NCI-H2196 (cell line): Measurements from ENCODE around the gene ITGA4.
A peak's percentile ranks its signal among the peaks of the same experiment; 100 is the strongest.

ENCODE experiments used
- DNase-seq: peaks from one replicate; lab custom pipeline; 2025; ENCODE audit not compliant: unreplicated experiment; lab: John Stamatoyannopoulos, UW

The ITGA4 gene

GRCh38 chr2:181457741-181458425 is 697 bp downstream of the ITGA4 start:
- DNase-seq: no peak

GRCh38 chr2:181458871-181459270 is 1.7 kb downstream of the ITGA4 start:
- DNase-seq: no peak

GRCh38 chr2:181459621-181460021 is 2.4 kb downstream of the ITGA4 start:
- no peak for DNase-seq

- no peak for DNase-seq
These were observed 4.1 kb downstream of the ITGA4 start for GRCh38 chr2:181461056-181461997.

GRCh38 chr2:181462033-181462432 is 4.8 kb downstream of the ITGA4 start:
- DNase-seq: no peak

GRCh38 chr2:181463588-181463987 is 6.4 kb downstream of the ITGA4 start:
- DNase-seq: no peak

GRCh38 chr2:181464966-181465365 is 7.8 kb downstream of the ITGA4 start:
- no peak for DNase-seq

GRCh38 chr2:181465676-181466375 is 8.6 kb downstream of the ITGA4 start:
- no peak for DNase-seq

- DNase-seq: peak; percentile 12
These were observed 9.7 kb downstream of the ITGA4 start for GRCh38 chr2:181466661-181467576.

GRCh38 chr2:181467966-181468707 is 11.0 kb downstream of the ITGA4 start:
- DNase-seq: no peak

- no peak for DNase-seq
These were observed 11.6 kb downstream of the ITGA4 start for GRCh38 chr2:181468811-181469210.

GRCh38 chr2:181471226-181471625 is 14.0 kb downstream of the ITGA4 start:
- no peak for DNase-seq

- DNase-seq: no peak
These were observed 14.6 kb downstream of the ITGA4 start for GRCh38 chr2:181471783-181472182.

- DNase-seq: no peak
These were observed 15.8 kb downstream of the ITGA4 start for GRCh38 chr2:181472990-181473389.

- no peak for DNase-seq
These were observed 17.2 kb downstream of the ITGA4 start for GRCh38 chr2:181474222-181474881.

GRCh38 chr2:181483211-181483610 is 26.0 kb downstream of the ITGA4 start:
- no peak for DNase-seq

- DNase-seq: no peak
These were observed 26.7 kb downstream of the ITGA4 start for GRCh38 chr2:181483876-181484275.

GRCh38 chr2:181484851-181485637 is 27.9 kb downstream of the ITGA4 start:
- DNase-seq: no peak

GRCh38 chr2:181485638-181485946 is 28.4 kb downstream of the ITGA4 start:
- DNase-seq: no peak
